CD8-positive, alpha-beta memory T cell (primary cell): ENCODE measurements around the gene FAM13B. TPM values are rescaled to one million over a fixed set of nuclear protein-coding genes. Genes with fewer than 3 reads are reported as not detected.
A peak's percentile ranks its signal among the peaks of the same experiment; 100 is the strongest.
"Not testable (repeated sequence)": the region's sequence is repeated elsewhere in the genome, so short reads cannot be mapped to it uniquely, and the experiment has no call there.

Experiments
- CTCF ChIA-PET: fragments of 350-600 bp; sonication (Branson Sonifier 250); formaldehyde crosslinking; loops from one replicate; lab custom pipeline; 2021; ENCODE audit warnings: antibody characterized with exemption; lab: Charles Lee
- POLR2A ChIA-PET: fragments of 350-600 bp; sonication (Branson Sonifier 250); formaldehyde crosslinking; loops from one replicate; lab custom pipeline; 2021; ENCODE audit warnings: antibody characterized with exemption; lab: Charles Lee
- DNase-seq, 5 donors: peaks; one replicate each; pipeline versions ENCODE4 v3.0.0 to v3.0.0-alpha.2; 2020 to 2022; ENCODE audit warnings: mixed read lengths in 1 of 5
- H3K27ac ChIP-seq: one replicate; pipeline ENCODE4 v1.7.0; 2013; ENCODE audit warnings: low read depth, mild to moderate bottlenecking, low read length, moderate library complexity
- H3K27me3 ChIP-seq: 2 replicates; pipeline ENCODE4 v1.7.0; 2013; ENCODE audit warnings: low read length, mild to moderate bottlenecking; ENCODE audit not compliant: insufficient read depth, poor library complexity, severe bottlenecking
- H3K36me3 ChIP-seq: 2 replicates; pipeline ENCODE4 v1.7.0; 2013; ENCODE audit warnings: mild to moderate bottlenecking, low read length, moderate library complexity; ENCODE audit not compliant: insufficient read depth
- H3K4me1 ChIP-seq: 2 replicates; pipeline ENCODE4 v1.7.0; 2013; ENCODE audit warnings: mild to moderate bottlenecking, low read length, moderate library complexity; ENCODE audit not compliant: insufficient read depth
- H3K4me3 ChIP-seq: 2 replicates; pipeline ENCODE4 v1.7.0; 2013; ENCODE audit warnings: mild to moderate bottlenecking, low read length
- H3K9me3 ChIP-seq: 2 replicates; pipeline ENCODE4 v1.7.0; 2013; ENCODE audit warnings: mild to moderate bottlenecking, low read length
- H3K27ac Mint-ChIP-seq, 8 donors: one replicate each; pipeline ENCODE4 v1.8.0; 2020 to 2021; ENCODE audit warnings: mixed read lengths in 8 of 8, mild to moderate bottlenecking in 6 of 8, inconsistent platforms in 3 of 8, moderate library complexity in 3 of 8
- H3K27me3 Mint-ChIP-seq, 2 donors: one replicate each; pipeline ENCODE4 v1.8.0; 2020 to 2021; ENCODE audit warnings: mixed read lengths in 2 of 2, mild to moderate bottlenecking in 1 of 2, moderate library complexity in 1 of 2
- H3K36me3 Mint-ChIP-seq, 3 donors: one replicate each; pipeline ENCODE4 v1.8.0; 2020 to 2021; ENCODE audit warnings: mixed read lengths in 3 of 3, inconsistent platforms in 1 of 3, mild to moderate bottlenecking in 1 of 3
- H3K4me1 Mint-ChIP-seq, 3 donors: one replicate each; pipeline ENCODE4 v1.8.0; 2020 to 2021; ENCODE audit warnings: mixed read lengths in 3 of 3, inconsistent platforms in 1 of 3, mild to moderate bottlenecking in 1 of 3
- H3K4me3 Mint-ChIP-seq, 7 donors: one replicate each; pipeline ENCODE4 v1.8.0; 2020 to 2021; ENCODE audit warnings: mixed read lengths in 7 of 7, mild to moderate bottlenecking in 6 of 7, moderate library complexity in 4 of 7, inconsistent platforms in 2 of 7
- H3K9me3 Mint-ChIP-seq, 5 donors: one replicate each; pipeline ENCODE4 v1.8.0; 2020 to 2022; ENCODE audit warnings: mixed read lengths in 5 of 5, mild to moderate bottlenecking in 3 of 5, moderate library complexity in 2 of 5, inconsistent platforms in 1 of 5
- polyA plus RNA-seq: library from polyadenylated mRNA; unstranded; fragments of 300-500 nt; fragmentation: Illumina TruSeq; gene quantifications from one replicate; pipeline ENCODE4 v1.2.3, GENCODE V29; 2021
- total RNA-seq, 2 experiments: library from RNA; stranded (reverse); gene quantifications; one replicate each; pipeline ENCODE4 v1.2.3, GENCODE V29; 2021

FAM13B gene
- total RNA-seq (10 to 100 TPM; 25.3 to 28.9 TPM), polyA plus RNA-seq (37.2 TPM)

- Histone ChIP-seq H3K9me3 (no peaks in the 10 kb centered on the region), H3K27ac (peak within 1 kb of the TSS; percentile 95), H3K36me3 (no peaks in the 10 kb centered on the region), H3K4me1 (peaks cover 56% of the 10 kb centered on the region), H3K27me3 (no peaks in the 10 kb centered on the region), H3K4me3 (peak within 1 kb of the TSS; percentile 94)
- Mint-ChIP-seq H3K27ac (peak within 1 kb of the TSS; percentile 94 to 100 (median 99)), H3K9me3 (no peaks in the 10 kb centered on the region), H3K36me3 (peaks cover 0 to 13% (median 0%) of the 10 kb centered on the region in 3 donors), H3K4me3 (peak within 1 kb of the TSS; percentile 93 to 100 (median 99)), H3K27me3 (no peaks in the 10 kb centered on the region), H3K4me1 (peaks cover 49 to 61% (median 59%) of the 10 kb centered on the region in 3 donors)
- ChIA-PET CTCF (interaction anchor here (0.8 to 4.4 kb wide), 2 partner anchors 13 to 36 kb away, joined by 3 to 34 read pairs; no protein-coding TSS in a partner anchor), POLR2A (no interaction called here)
- DNase-seq: peak; percentile 76 to 88 (median 85)
These were observed at the start of gene FAM13B for GRCh38 chr5:138032572-138033385. Gene FAM13B (minus strand): TSS chr5:138033079. CDS start chr5:138019111, 13,968 bp downstream.

GRCh38 chr5:138082033-138082432 lies 49.2 kb upstream of the FAM13B start:
- Mint-ChIP-seq H3K27me3 (peaks cover 1 to 4% of the 10 kb centered on the region in 2 donors), H3K9me3 (no peaks in the 10 kb centered on the region), H3K4me1 (peaks cover 0 to 13% (median 3%) of the 10 kb centered on the region in 3 donors), H3K36me3 (no peaks in the 10 kb centered on the region), H3K27ac (no peak overlapping the region), H3K4me3 (no peak overlapping the region)
- Histone ChIP-seq H3K36me3 (no peaks in the 10 kb centered on the region), H3K4me3 (no peak overlapping the region), H3K4me1 (no peaks in the 10 kb centered on the region), H3K27me3 (no peaks in the 10 kb centered on the region), H3K27ac (no peak overlapping the region), H3K9me3 (no peaks in the 10 kb centered on the region)
- no peak for DNase-seq
- CTCF ChIA-PET: interaction anchor here (1.8 to 7.9 kb wide), 3 partner anchors 14 to 52 kb away, joined by 4 to 82 read pairs (median 6); no protein-coding TSS in a partner anchor
- POLR2A ChIA-PET: no interaction called here

GRCh38 chr5:138078006-138078643 lies 45.2 kb upstream of the FAM13B start:
- Histone ChIP-seq H3K27ac (no peak overlapping the region), H3K4me1 (no peaks in the 10 kb centered on the region), H3K36me3 (no peaks in the 10 kb centered on the region), H3K9me3 (no peaks in the 10 kb centered on the region), H3K27me3 (no peaks in the 10 kb centered on the region), H3K4me3 (no peak overlapping the region)
- peaks cover 0 to 13% (median 3%) of the 10 kb centered on the region in 3 donors for H3K4me1 Mint-ChIP-seq
- no peaks in the 10 kb centered on the region for H3K9me3 Mint-ChIP-seq
- H3K36me3 Mint-ChIP-seq: no peaks in the 10 kb centered on the region
- no peak overlapping the region for H3K4me3 Mint-ChIP-seq
- no peak for DNase-seq
- no peaks in the 10 kb centered on the region for H3K27me3 Mint-ChIP-seq
- H3K27ac Mint-ChIP-seq: no peak overlapping the region
- CTCF ChIA-PET: interaction anchor here (0.8 to 7.9 kb wide), 13 partner anchors 10 to 449 kb away, joined by 3 to 82 read pairs (median 5); no protein-coding TSS in a partner anchor
- POLR2A ChIA-PET: no interaction called here

GRCh38 chr5:138077064-138077696 lies 44.3 kb upstream of the FAM13B start:
- Histone ChIP-seq H3K4me1 (no peaks in the 10 kb centered on the region), H3K27ac (no peak overlapping the region), H3K36me3 (no peaks in the 10 kb centered on the region), H3K9me3 (no peaks in the 10 kb centered on the region), H3K27me3 (no peaks in the 10 kb centered on the region), H3K4me3 (no peak overlapping the region)
- no peaks in the 10 kb centered on the region for H3K9me3 Mint-ChIP-seq
- H3K27me3 Mint-ChIP-seq: no peaks in the 10 kb centered on the region
- H3K4me1 Mint-ChIP-seq: peaks cover 0 to 13% (median 3%) of the 10 kb centered on the region in 3 donors
- CTCF ChIA-PET: interaction anchor here (0.5 to 7.9 kb wide), 20 partner anchors 9 to 448 kb away, joined by 3 to 82 read pairs (median 4); no protein-coding TSS in a partner anchor
- no peaks in the 10 kb centered on the region for H3K36me3 Mint-ChIP-seq
- no peak overlapping the region for H3K27ac Mint-ChIP-seq
- POLR2A ChIA-PET: no interaction called here
- peak in 4 of 5 donors; percentile 24 to 64 (median 34) for DNase-seq
- peak overlapping the region in 1 of 7 donors; percentile 48 for H3K4me3 Mint-ChIP-seq

- H3K9me3 ChIP-seq, H3K27me3 Mint-ChIP-seq, H3K4me3 ChIP-seq, H3K4me3 Mint-ChIP-seq, H3K36me3 ChIP-seq, POLR2A ChIA-PET, H3K27ac ChIP-seq, H3K9me3 Mint-ChIP-seq, H3K36me3 Mint-ChIP-seq, H3K27ac Mint-ChIP-seq, H3K4me1 Mint-ChIP-seq, H3K27me3 ChIP-seq, DNase-seq, H3K4me1 ChIP-seq: not testable (repeated sequence)
- CTCF ChIA-PET: interaction anchor here (0.8 to 3.3 kb wide), 6 partner anchors 8 to 441 kb away, joined by 3 to 34 read pairs (median 14); partner anchors contain the start of gene FAM13B
These were observed 37.1 kb upstream of the FAM13B start for GRCh38 chr5:138070026-138070425.

GRCh38 chr5:138068742-138069600 lies 36.1 kb upstream of the FAM13B start:
- Mint-ChIP-seq H3K36me3 (no peaks in the 10 kb centered on the region), H3K27ac (no peak overlapping the region), H3K4me1 (peaks cover 5 to 6% (median 6%) of the 10 kb centered on the region in 3 donors), H3K27me3 (no peaks in the 10 kb centered on the region), H3K4me3 (no peak overlapping the region), H3K9me3 (no peaks in the 10 kb centered on the region)
- Histone ChIP-seq H3K27me3 (no peaks in the 10 kb centered on the region), H3K27ac (no peak overlapping the region), H3K4me3 (no peak overlapping the region), H3K4me1 (no peaks in the 10 kb centered on the region), H3K9me3 (no peaks in the 10 kb centered on the region), H3K36me3 (no peaks in the 10 kb centered on the region)
- ChIA-PET CTCF (interaction anchor here (0.7 to 3.3 kb wide), 17 partner anchors 8 to 439 kb away, joined by 3 to 34 read pairs (median 4); partner anchors contain the start of genes CDC23 and FAM13B), POLR2A (no interaction called here)
- peak; percentile 39 to 73 (median 55) for DNase-seq

GRCh38 chr5:138067945-138068344 lies 35.1 kb upstream of the FAM13B start:
- no peaks in the 10 kb centered on the region for H3K36me3 ChIP-seq
- no peak overlapping the region for H3K27ac ChIP-seq
- no peaks in the 10 kb centered on the region for H3K9me3 ChIP-seq
- Mint-ChIP-seq H3K27me3 (no peaks in the 10 kb centered on the region), H3K4me1 (peaks cover 5 to 6% (median 6%) of the 10 kb centered on the region in 3 donors), H3K36me3 (no peaks in the 10 kb centered on the region), H3K4me3 (no peak overlapping the region), H3K9me3 (no peaks in the 10 kb centered on the region), H3K27ac (no peak overlapping the region)
- no peaks in the 10 kb centered on the region for H3K4me1 ChIP-seq
- no peaks in the 10 kb centered on the region for H3K27me3 ChIP-seq
- ChIA-PET POLR2A (no interaction called here), CTCF (interaction anchor here (0.8 to 3.3 kb wide), 12 partner anchors 7 to 438 kb away, joined by 3 to 34 read pairs (median 6); partner anchors contain the start of gene FAM13B)
- no peak for DNase-seq
- no peak overlapping the region for H3K4me3 ChIP-seq
